HepG2 (cell line): ENCODE results near the gene ZNF512B. TPM values are rescaled to one million over a fixed set of nuclear protein-coding genes. Genes with fewer than 3 reads are reported as not detected.

Source experiments
- DNMT3B ChIP-seq: conservative IDR thresholded peaks from 2 replicates; pipeline ENCODE4 v1.6.1; 2016; ENCODE audit warnings: missing biosample characterization, control low read depth
- FOSL2 ChIP-seq: sonication (generic); formaldehyde crosslinking; IDR thresholded peaks from 2 replicates; pipeline ENCODE4 v1.4.0; 2020; ENCODE audit warnings: missing genetic modification reagents
- MAFK ChIP-seq, 2 experiments: IDR thresholded peaks in 1 of 2; conservative IDR thresholded peaks in 1 of 2; 2 replicates each; pipeline ENCODE4 v1.6.1; 2011; ENCODE audit warnings: improper control_type of control experiment in 2 of 2, low read length in 2 of 2
- MBNL3 ChIP-seq: fragments of 250-450 bp; sonication (Bioruptor Pico); conservative IDR thresholded peaks from 2 replicates; pipeline ENCODE4 v1.8.0; 2022; ENCODE audit warnings: mild to moderate bottlenecking, inconsistent platforms
- MXD4 ChIP-seq: IDR thresholded peaks from 2 replicates; pipeline ENCODE4 v1.6.1; 2016; ENCODE audit warnings: mild to moderate bottlenecking, missing biosample characterization, missing genetic modification reagents
- TBL1XR1 ChIP-seq: fragments of 150-350 bp; IDR thresholded peaks from 2 replicates; pipeline ENCODE4 v1.6.1; 2014; ENCODE audit warnings: borderline replicate concordance, low read length; ENCODE audit not compliant: partially characterized antibody
- ZNF234 ChIP-seq: sonication (generic); formaldehyde crosslinking; conservative IDR thresholded peaks from 2 replicates; pipeline ENCODE4 v1.5.1; 2020; ENCODE audit warnings: mild to moderate bottlenecking, missing genetic modification reagents
- ZNF3 ChIP-seq: IDR thresholded peaks from 2 replicates; pipeline ENCODE4 v1.7.0; 2017; ENCODE audit warnings: inconsistent platforms
- ZNF530 ChIP-seq: sonication (generic); formaldehyde crosslinking; IDR thresholded peaks from 2 replicates; pipeline ENCODE4 v1.5.0; 2020; ENCODE audit warnings: low read depth, mild to moderate bottlenecking, missing genetic modification reagents
- ZNF546 ChIP-seq: sonication (generic); formaldehyde crosslinking; conservative IDR thresholded peaks from 2 replicates; pipeline ENCODE4 v1.8.1; 2023; ENCODE audit warnings: mild to moderate bottlenecking, missing genetic modification reagents
- ZNF615 ChIP-seq: sonication (generic); formaldehyde crosslinking; IDR thresholded peaks from 2 replicates; pipeline ENCODE4 v1.5.0; 2020; ENCODE audit warnings: mild to moderate bottlenecking, missing genetic modification reagents, borderline replicate concordance
- ZNF775 ChIP-seq: sonication (generic); formaldehyde crosslinking; IDR thresholded peaks from 2 replicates; pipeline ENCODE4 v1.4.0; 2020; ENCODE audit warnings: missing genetic modification reagents, mild to moderate bottlenecking, moderate library complexity, borderline replicate concordance
- polyA plus RNA-seq, 8 experiments: library from polyadenylated mRNA; depleted of rRNA in 3 of 8; stranded (reverse) in 7 of 8; unstranded in 1 of 8; fragments of >200 nt; fragmentation: Illumina TruSeq in 4 of 8; extraction: Trizol in 4 of 8; gene quantifications; 2 replicates each; pipeline versions ENCODE4 v1.2.1 to v1.2.3, GENCODE V29; 2011 to 2016; ENCODE audit warnings: low read depth in 4 of 8, missing spikeins in 1 of 8, mixed read lengths in 1 of 8; ENCODE audit not compliant: insufficient read depth in 1 of 8
- total RNA-seq, 5 experiments: library from RNA; depleted of rRNA; stranded (reverse); fragments of >200 nt; fragmentation: Illumina TruSeq; extraction: Trizol; gene quantifications; 2 replicates each; pipeline ENCODE4 v1.2.3, GENCODE V29; 2016; ENCODE audit warnings: low read depth in 1 of 5
- TF ChIP-seq, protein P1 (sequence below): sonication (generic); formaldehyde crosslinking; IDR thresholded peaks from 2 replicates; pipeline ENCODE4 v1.5.0; 2020; ENCODE audit warnings: mild to moderate bottlenecking, missing genetic modification reagents, borderline replicate concordance
- TF ChIP-seq, protein P2 (sequence below): sonication (generic); formaldehyde crosslinking; IDR thresholded peaks from 2 replicates; pipeline ENCODE4 v1.4.0; 2020; ENCODE audit warnings: missing genetic modification reagents
- TF ChIP-seq, protein P3 (sequence below): sonication (generic); formaldehyde crosslinking; conservative IDR thresholded peaks from 2 replicates; pipeline ENCODE4 v1.8.0; 2022; ENCODE audit warnings: low read depth, missing genetic modification reagents
- TF ChIP-seq, protein P4 (sequence below): sonication (generic); formaldehyde crosslinking; IDR thresholded peaks from 2 replicates; pipeline ENCODE4 v1.4.0; 2020; ENCODE audit warnings: mild to moderate bottlenecking, missing genetic modification reagents
- TF ChIP-seq, protein P5 (sequence below): IDR thresholded peaks from 2 replicates; pipeline ENCODE4 v1.6.1; 2016; ENCODE audit warnings: low read depth, control low read depth

Gene ZNF512B
- total and polyA plus RNA-seq, 2 of the 13 experiments (the other 11 are each of a cell fraction or from before 2014, with no cell fraction given), result 11.5 to 30.6 TPM

DNA sequence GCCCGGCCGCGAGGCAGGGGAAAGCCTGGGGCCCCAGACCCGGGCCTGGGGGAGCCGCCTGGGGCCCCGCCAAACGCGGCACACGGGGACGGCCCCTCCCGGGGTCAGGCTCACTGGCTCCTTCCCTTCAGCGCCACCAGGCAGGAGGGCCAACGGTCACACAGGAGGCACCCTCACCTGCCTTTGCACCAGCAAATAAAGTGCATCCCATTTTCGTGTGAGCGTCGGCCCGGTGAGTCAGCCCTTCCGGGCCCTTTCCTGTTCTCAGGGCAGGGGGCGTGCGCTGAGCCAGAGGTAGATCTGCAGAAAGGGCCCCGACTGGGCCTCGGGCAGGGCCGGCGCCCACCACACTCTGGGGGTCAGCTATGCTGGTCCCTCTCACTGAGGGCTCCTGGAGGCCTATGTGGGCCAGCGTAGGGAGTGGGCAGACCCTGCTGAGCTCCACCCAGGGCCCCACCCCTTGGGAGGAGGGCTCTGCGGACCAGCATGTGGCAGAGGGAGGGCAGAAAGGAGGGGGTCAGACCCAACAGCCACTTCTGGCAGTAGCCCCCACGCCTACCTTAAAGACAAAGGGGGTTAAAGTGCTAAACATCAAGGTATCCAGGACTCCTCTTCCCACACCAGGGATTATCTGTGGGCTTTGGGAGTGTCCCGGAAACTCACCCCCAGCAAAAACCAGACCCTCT lies 12.6 kb downstream of the ZNF512B start (continued):
- TF ChIP-seq, protein P1, sequence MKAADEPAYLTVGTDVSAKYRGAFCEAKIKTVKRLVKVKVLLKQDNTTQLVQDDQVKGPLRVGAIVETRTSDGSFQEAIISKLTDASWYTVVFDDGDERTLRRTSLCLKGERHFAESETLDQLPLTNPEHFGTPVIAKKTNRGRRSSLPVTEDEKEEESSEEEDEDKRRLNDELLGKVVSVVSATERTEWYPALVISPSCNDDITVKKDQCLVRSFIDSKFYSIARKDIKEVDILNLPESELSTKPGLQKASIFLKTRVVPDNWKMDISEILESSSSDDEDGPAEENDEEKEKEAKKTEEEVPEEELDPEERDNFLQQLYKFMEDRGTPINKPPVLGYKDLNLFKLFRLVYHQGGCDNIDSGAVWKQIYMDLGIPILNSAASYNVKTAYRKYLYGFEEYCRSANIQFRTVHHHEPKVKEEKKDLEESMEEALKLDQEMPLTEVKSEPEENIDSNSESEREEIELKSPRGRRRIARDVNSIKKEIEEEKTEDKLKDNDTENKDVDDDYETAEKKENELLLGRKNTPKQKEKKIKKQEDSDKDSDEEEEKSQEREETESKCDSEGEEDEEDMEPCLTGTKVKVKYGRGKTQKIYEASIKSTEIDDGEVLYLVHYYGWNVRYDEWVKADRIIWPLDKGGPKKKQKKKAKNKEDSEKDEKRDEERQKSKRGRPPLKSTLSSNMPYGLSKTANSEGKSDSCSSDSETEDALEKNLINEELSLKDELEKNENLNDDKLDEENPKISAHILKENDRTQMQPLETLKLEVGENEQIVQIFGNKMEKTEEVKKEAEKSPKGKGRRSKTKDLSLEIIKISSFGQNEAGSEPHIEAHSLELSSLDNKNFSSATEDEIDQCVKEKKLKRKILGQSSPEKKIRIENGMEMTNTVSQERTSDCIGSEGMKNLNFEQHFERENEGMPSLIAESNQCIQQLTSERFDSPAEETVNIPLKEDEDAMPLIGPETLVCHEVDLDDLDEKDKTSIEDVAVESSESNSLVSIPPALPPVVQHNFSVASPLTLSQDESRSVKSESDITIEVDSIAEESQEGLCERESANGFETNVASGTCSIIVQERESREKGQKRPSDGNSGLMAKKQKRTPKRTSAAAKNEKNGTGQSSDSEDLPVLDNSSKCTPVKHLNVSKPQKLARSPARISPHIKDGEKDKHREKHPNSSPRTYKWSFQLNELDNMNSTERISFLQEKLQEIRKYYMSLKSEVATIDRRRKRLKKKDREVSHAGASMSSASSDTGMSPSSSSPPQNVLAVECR, result no peak; the same call in 1 of the 2 replicates
- TF ChIP-seq MBNL3 (no peak), MAFK (conservative IDR thresholded peaks at IDR 0.05 in 1 of 2, IDR thresholded peaks at IDR 0.05 in 1 of 2; ENCODE audit: low read length in 2 of 2) (no peak; a peak in 1 of 4 replicates), ZNF546 (CRISPR knock-in tag) (no peak), ZNF530 (CRISPR knock-in tag) (no peak), DNMT3B (CRISPR knock-in tag) (no peak; the same call in 1 of the 2 replicates), ZNF615 (no peak; the same call in 1 of the 2 replicates), ZNF775 (CRISPR knock-in tag) (no peak; the same call in 1 of the 2 replicates), TBL1XR1 (no peak), MXD4 (peak; percentile 69), FOSL2 (CRISPR knock-in tag) (peak; percentile 85), ZNF234 (0 out of 2 replicates have a peak, but pooled peaks have one; percentile 15), ZNF3 (CRISPR knock-in tag) (peak; percentile 50; the same call in 1 of the 2 replicates)
- TF ChIP-seq, protein P2, sequence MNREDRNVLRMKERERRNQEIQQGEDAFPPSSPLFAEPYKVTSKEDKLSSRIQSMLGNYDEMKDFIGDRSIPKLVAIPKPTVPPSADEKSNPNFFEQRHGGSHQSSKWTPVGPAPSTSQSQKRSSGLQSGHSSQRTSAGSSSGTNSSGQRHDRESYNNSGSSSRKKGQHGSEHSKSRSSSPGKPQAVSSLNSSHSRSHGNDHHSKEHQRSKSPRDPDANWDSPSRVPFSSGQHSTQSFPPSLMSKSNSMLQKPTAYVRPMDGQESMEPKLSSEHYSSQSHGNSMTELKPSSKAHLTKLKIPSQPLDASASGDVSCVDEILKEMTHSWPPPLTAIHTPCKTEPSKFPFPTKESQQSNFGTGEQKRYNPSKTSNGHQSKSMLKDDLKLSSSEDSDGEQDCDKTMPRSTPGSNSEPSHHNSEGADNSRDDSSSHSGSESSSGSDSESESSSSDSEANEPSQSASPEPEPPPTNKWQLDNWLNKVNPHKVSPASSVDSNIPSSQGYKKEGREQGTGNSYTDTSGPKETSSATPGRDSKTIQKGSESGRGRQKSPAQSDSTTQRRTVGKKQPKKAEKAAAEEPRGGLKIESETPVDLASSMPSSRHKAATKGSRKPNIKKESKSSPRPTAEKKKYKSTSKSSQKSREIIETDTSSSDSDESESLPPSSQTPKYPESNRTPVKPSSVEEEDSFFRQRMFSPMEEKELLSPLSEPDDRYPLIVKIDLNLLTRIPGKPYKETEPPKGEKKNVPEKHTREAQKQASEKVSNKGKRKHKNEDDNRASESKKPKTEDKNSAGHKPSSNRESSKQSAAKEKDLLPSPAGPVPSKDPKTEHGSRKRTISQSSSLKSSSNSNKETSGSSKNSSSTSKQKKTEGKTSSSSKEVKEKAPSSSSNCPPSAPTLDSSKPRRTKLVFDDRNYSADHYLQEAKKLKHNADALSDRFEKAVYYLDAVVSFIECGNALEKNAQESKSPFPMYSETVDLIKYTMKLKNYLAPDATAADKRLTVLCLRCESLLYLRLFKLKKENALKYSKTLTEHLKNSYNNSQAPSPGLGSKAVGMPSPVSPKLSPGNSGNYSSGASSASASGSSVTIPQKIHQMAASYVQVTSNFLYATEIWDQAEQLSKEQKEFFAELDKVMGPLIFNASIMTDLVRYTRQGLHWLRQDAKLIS (CRISPR knock-in tag), result no peak; the same call in 1 of the 2 replicates
- TF ChIP-seq, protein P3, sequence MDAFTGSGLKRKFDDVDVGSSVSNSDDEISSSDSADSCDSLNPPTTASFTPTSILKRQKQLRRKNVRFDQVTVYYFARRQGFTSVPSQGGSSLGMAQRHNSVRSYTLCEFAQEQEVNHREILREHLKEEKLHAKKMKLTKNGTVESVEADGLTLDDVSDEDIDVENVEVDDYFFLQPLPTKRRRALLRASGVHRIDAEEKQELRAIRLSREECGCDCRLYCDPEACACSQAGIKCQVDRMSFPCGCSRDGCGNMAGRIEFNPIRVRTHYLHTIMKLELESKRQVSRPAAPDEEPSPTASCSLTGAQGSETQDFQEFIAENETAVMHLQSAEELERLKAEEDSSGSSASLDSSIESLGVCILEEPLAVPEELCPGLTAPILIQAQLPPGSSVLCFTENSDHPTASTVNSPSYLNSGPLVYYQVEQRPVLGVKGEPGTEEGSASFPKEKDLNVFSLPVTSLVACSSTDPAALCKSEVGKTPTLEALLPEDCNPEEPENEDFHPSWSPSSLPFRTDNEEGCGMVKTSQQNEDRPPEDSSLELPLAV (CRISPR knock-in tag), result no peak
- TF ChIP-seq, protein P4, sequence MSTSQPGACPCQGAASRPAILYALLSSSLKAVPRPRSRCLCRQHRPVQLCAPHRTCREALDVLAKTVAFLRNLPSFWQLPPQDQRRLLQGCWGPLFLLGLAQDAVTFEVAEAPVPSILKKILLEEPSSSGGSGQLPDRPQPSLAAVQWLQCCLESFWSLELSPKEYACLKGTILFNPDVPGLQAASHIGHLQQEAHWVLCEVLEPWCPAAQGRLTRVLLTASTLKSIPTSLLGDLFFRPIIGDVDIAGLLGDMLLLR (CRISPR knock-in tag), result 0 out of 2 replicates have a peak, but pooled peaks have one; percentile 72
- TF ChIP-seq, protein P5, sequence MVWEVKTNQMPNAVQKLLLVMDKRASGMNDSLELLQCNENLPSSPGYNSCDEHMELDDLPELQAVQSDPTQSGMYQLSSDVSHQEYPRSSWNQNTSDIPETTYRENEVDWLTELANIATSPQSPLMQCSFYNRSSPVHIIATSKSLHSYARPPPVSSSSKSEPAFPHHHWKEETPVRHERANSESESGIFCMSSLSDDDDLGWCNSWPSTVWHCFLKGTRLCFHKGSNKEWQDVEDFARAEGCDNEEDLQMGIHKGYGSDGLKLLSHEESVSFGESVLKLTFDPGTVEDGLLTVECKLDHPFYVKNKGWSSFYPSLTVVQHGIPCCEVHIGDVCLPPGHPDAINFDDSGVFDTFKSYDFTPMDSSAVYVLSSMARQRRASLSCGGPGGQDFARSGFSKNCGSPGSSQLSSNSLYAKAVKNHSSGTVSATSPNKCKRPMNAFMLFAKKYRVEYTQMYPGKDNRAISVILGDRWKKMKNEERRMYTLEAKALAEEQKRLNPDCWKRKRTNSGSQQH (CRISPR knock-in tag), result peak; percentile 88; the same call in 1 of the 2 replicates
